Measurements from ENCODE around the gene SLC25A12. TPM values are rescaled to one million over a fixed set of nuclear protein-coding genes. Genes with fewer than 3 reads are reported as not detected.

SLC25A12 gene
- total and polyA plus RNA-seq, 9 of the 15 experiments (the other 6 are each of a cell fraction or from before 2014, with no cell fraction given), result 13.5 to 36.5 (median 21.7) TPM

- TF ChIP-seq, protein P1, sequence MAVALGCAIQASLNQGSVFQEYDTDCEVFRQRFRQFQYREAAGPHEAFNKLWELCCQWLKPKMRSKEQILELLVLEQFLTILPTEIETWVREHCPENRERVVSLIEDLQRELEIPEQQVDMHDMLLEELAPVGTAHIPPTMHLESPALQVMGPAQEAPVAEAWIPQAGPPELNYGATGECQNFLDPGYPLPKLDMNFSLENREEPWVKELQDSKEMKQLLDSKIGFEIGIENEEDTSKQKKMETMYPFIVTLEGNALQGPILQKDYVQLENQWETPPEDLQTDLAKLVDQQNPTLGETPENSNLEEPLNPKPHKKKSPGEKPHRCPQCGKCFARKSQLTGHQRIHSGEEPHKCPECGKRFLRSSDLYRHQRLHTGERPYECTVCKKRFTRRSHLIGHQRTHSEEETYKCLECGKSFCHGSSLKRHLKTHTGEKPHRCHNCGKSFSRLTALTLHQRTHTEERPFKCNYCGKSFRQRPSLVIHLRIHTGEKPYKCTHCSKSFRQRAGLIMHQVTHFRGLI (CRISPR knock-in tag; IDR thresholded peaks at IDR 0.05), result no peak
- no peak for TF ChIP-seq ZNF586 (CRISPR knock-in tag; conservative IDR thresholded peaks at IDR 0.05)
- TF ChIP-seq ZNF224 (CRISPR knock-in tag; IDR thresholded peaks at IDR 0.05), result no peak
- no peak for TF ChIP-seq SUPT5H (IDR thresholded peaks at IDR 0.05)
- no peak for TF ChIP-seq MECOM (CRISPR knock-in tag; IDR thresholded peaks at IDR 0.05)
- no peak for TF ChIP-seq ZNF263 (CRISPR knock-in tag; IDR thresholded peaks at IDR 0.05; ENCODE audit: borderline replicate concordance)
Measured at GRCh38 chr2:171862501-171862900, 31.5 kb downstream of the SLC25A12 start (continued).

DNA sequence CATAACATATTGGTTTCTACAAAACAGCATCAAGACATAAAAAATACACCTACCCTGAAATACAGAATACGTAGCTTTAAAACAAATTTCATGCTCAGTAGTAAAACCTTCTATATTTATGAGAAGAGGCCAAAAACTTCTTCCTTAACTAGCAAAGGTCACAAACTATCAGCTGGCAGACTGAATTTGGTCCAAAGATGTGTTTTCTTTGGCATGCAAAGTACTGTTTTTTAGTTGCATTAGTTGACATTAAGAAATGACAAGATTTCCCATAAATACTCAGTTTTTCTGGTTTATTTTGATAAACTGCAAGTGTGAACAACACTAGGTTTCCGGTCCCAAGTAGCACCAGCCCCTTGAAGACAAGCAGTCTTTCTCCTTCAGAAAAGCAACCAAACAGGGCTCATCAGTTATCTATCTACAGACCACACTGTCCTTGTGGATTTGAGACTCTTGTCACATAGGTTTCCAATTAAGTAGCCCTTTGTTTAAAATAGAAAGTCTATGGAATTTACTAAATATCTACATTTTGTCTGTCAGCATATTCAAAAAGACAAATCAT, 35.6 kb downstream of the SLC25A12 start:
- CTCF ChIA-PET (ENCODE audit: low intra/inter-chr PET ratio), result no interaction called here
- WGBS (ENCODE audit: insufficient coverage, low coverage, missing lambda C conversion rate), result 93% methylated on average over 2 of the region's 2 CpGs

More for the DNA sequence above, 35.6 kb downstream of the SLC25A12 start:
- in situ Hi-C loops (cut with MboI) (no loop called here), intact Hi-C loops (cut with micrococcal nuclease) (no loop called here)
- no peaks in the 10 kb centered on the region for H4K20me1 ChIP-seq (replicated peaks; ENCODE audit: control insufficient read depth, insufficient read depth, low read length)
- BruUV-seq (replicated peaks), result no TSS peak
- POLR2A ChIA-PET, result interaction anchor here (0.5 to 1.1 kb wide), 2 partner anchors 9 to 1403 kb away, joined by 3 read pairs; no protein-coding TSS in a partner anchor
- no peak overlapping the region for H2AFZ ChIP-seq (ENCODE audit: low read depth, low read length)
- H3K9me3 ChIP-seq (replicated peaks; ENCODE audit: control insufficient read depth, insufficient read depth, low read depth, low read length), result no peaks in the 10 kb centered on the region
- no peaks in the 10 kb centered on the region for H3K79me2 ChIP-seq (ENCODE audit: control insufficient read depth, insufficient read depth, low read length)
- no peak overlapping the region for H3K4me3 ChIP-seq
- peaks cover 16% of the 10 kb centered on the region; the same call in 2 of the 3 replicates for H3K36me3 ChIP-seq (ENCODE audit: control insufficient read depth, insufficient read depth, low read length)
- FAIRE-seq (no peak), ATAC-seq (no peak), DNase-seq (ENCODE audit: extremely low read depth in 1 of 4, low spot score in 3 of 4) (no peak)
- no peaks in the 10 kb centered on the region for H3K27me3 ChIP-seq (ENCODE audit: control insufficient read depth in 2 of 2, insufficient read depth in 2 of 2, low read length in 2 of 2)
- H3K9me1 ChIP-seq (ENCODE audit: control insufficient read depth, insufficient read depth, low read length), result no peaks in the 10 kb centered on the region
- TF ChIP-seq CEBPZ (IDR thresholded peaks at IDR 0.05; ENCODE audit: borderline replicate concordance, low read depth, low read length), result no peak
- peak; percentile 32; the same call in 1 of the 2 replicates for TF ChIP-seq C11orf30 (IDR thresholded peaks at IDR 0.05; ENCODE audit: low read depth)
- TF ChIP-seq ZNF316 (IDR thresholded peaks at IDR 0.05), result peak; percentile 50; the same call in 1 of the 2 replicates
- no peak for TF ChIP-seq NELFE (IDR thresholded peaks at IDR 0.05; ENCODE audit: insufficient read depth, insufficient read length)
- TF ChIP-seq, protein P2, sequence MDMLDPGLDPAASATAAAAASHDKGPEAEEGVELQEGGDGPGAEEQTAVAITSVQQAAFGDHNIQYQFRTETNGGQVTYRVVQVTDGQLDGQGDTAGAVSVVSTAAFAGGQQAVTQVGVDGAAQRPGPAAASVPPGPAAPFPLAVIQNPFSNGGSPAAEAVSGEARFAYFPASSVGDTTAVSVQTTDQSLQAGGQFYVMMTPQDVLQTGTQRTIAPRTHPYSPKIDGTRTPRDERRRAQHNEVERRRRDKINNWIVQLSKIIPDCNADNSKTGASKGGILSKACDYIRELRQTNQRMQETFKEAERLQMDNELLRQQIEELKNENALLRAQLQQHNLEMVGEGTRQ (CRISPR knock-in tag; IDR thresholded peaks at IDR 0.05), result no peak
- no peak overlapping the region for H3K9ac ChIP-seq (ENCODE audit: insufficient read depth in 1 of 2, low read depth in 2 of 2, low read length in 2 of 2)
- no peaks in the 10 kb centered on the region for H3K4me1 ChIP-seq (replicated peaks in 1 of 2; ENCODE audit: control insufficient read depth in 2 of 2, insufficient read depth in 2 of 2, low read length in 2 of 2)
- no peak overlapping the region for H3K27ac ChIP-seq (ENCODE audit: extremely low read depth, low read depth, low read length)
- no peak overlapping the region for H3K4me2 ChIP-seq (ENCODE audit: insufficient read depth, low read length)

Measured in K562 (cell line).